ENCODE measurements around the gene CYSLTR2. TPM values are rescaled to one million over a fixed set of nuclear protein-coding genes. Genes with fewer than 3 reads are reported as not detected.

The CYSLTR2 gene
- total and polyA plus RNA-seq, 2 of the 8 experiments (the other 6 are each of a cell fraction or from before 2014, with no cell fraction given) = not detected

DNA sequence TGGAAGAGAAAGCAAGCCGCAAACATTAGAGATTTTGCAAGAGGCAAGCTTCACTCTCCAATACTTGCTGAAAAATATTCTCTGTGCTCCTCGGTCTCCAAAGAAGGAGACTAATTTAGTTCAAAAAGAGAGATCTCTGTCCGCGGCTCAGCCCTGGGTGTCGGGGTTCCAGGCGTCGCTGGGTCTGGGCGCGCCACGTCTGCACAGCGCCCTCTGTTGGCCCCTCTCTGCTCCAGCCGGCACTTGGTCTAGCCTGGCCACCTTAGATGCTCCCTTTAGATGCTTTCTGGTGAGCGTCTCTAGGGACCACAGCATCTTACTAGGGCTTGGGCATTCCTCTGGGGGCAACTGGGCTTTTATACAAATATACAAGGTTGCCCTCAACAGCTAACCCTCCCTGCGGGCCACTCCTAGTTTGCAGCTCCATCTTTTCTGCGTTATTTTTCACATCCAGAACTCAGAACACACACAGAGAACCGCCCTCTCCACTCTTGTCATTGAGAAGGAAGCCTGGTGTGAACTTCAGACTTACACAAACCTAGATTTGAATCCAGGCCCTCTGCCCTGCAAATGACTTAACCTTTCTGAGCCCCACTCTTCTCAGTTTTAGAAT is 78.3 kb downstream of the CYSLTR2 start:
- no peak overlapping the region for H4K5ac ChIP-seq (ENCODE audit: insufficient read length, low read depth, low read length)
- no peak overlapping the region for H3K4ac ChIP-seq (replicated peaks; ENCODE audit: insufficient read length, low read depth, low read length)
- 40% methylated on average over 16 of the region's 16 CpGs; no CpG with 5 or more reads in 1 of the 2 experiments for WGBS, 2 experiments (ENCODE audit: extremely low coverage in 1 of 2, insufficient coverage in 1 of 2, insufficient read length in 1 of 2, insufficient replicate concordance in 2 of 2, low coverage in 1 of 2, low lambda C conversion rate in 2 of 2, missing lambda C conversion rate in 1 of 2)
- H3K36me3 ChIP-seq (ENCODE audit: control insufficient read depth in 2 of 4, insufficient read depth in 4 of 4, low read length in 3 of 4) = no peaks in the 10 kb centered on the region
- H2BK12ac ChIP-seq (ENCODE audit: low read depth, low read length) = no peak overlapping the region
- no peak overlapping the region for H3K23ac ChIP-seq (ENCODE audit: insufficient read length)
- no peak overlapping the region for H3K14ac ChIP-seq (ENCODE audit: insufficient read length)
- no peak overlapping the region for H2AFZ ChIP-seq (ENCODE audit: low read length)
- H2BK20ac ChIP-seq (ENCODE audit: low read length) = no peak overlapping the region
- no peak overlapping the region for H2BK120ac ChIP-seq (replicated peaks; ENCODE audit: low read depth, low read length)
- H3K4me3 ChIP-seq (ENCODE audit: extremely low read depth in 1 of 4, insufficient read depth in 2 of 4, low read depth in 3 of 4, low read length in 4 of 4) = no peak overlapping the region
- H2AK5ac ChIP-seq (ENCODE audit: low read depth, low read length) = no peak overlapping the region
- CTCF ChIA-PET (ENCODE audit: partially characterized antibody) = interaction anchor here (0.7 to 9.0 kb wide), 32 partner anchors 9 to 596 kb away, joined by 3 to 48 read pairs (median 5); no protein-coding TSS in a partner anchor
- peaks cover 0 to 5% (median 2%) of the 10 kb centered on the region in 4 experiments; a peak in 3 of 7 replicates for H3K4me1 ChIP-seq (replicated peaks in 1 of 4; ENCODE audit: control insufficient read depth in 3 of 4, insufficient read depth in 4 of 4, low read length in 3 of 4)
- FAIRE-seq (no peak), DNase-seq (ENCODE audit: low read depth in 1 of 2, low spot score in 2 of 2) (peak; percentile 15 to 83)
- no peak overlapping the region for H3K27ac ChIP-seq (ENCODE audit: low read depth, low read length)
- no peaks in the 10 kb centered on the region for H3K79me2 ChIP-seq (ENCODE audit: control insufficient read depth in 1 of 2, insufficient read depth in 2 of 2, low read length in 2 of 2)
- H3K79me1 ChIP-seq (ENCODE audit: low read depth, low read length) = no peaks in the 10 kb centered on the region
- no peak overlapping the region for H3K9ac ChIP-seq (replicated peaks in 1 of 4; ENCODE audit: extremely low read depth in 1 of 4, low read depth in 3 of 4, low read length in 3 of 4)
- no peak overlapping the region for H4K91ac ChIP-seq (replicated peaks; ENCODE audit: insufficient read length, low read length)
- H2BK15ac ChIP-seq (ENCODE audit: low read length) = no peak overlapping the region
- H4K8ac ChIP-seq (ENCODE audit: extremely low read depth, insufficient read depth, low read length) = no peak overlapping the region
- no peaks in the 10 kb centered on the region for H3K23me2 ChIP-seq (ENCODE audit: low read depth, low read length)
- H3K56ac ChIP-seq (replicated peaks; ENCODE audit: insufficient read length, low read depth, low read length) = no peak overlapping the region
- no peaks in the 10 kb centered on the region for H3K9me3 ChIP-seq (ENCODE audit: insufficient read depth in 2 of 2, low read depth in 1 of 2, low read length in 1 of 2)
- no peaks in the 10 kb centered on the region for H4K20me1 ChIP-seq (replicated peaks in 1 of 2; ENCODE audit: control insufficient read depth in 1 of 2, insufficient read depth in 2 of 2, low read length in 2 of 2)
- H3K18ac ChIP-seq (ENCODE audit: extremely low read depth, low read length) = no peak overlapping the region
- no peak overlapping the region for H3K4me2 ChIP-seq (ENCODE audit: insufficient read depth in 1 of 2, low read depth in 2 of 2, low read length in 2 of 2)
- no peak overlapping the region for H2BK5ac ChIP-seq (ENCODE audit: low read depth, low read length)
- POLR2A ChIA-PET (ENCODE audit: partially characterized antibody) = no interaction called here
- H3K27me3 ChIP-seq (replicated peaks in 1 of 4; ENCODE audit: control insufficient read depth in 3 of 4, extremely low read depth in 1 of 4, insufficient read depth in 3 of 4, low read length in 3 of 4) = no peaks in the 10 kb centered on the region
- TF ChIP-seq ZNF274 (IDR thresholded peaks at IDR 0.05; ENCODE audit: borderline replicate concordance, extremely low read depth, low read length) = no peak
- no peak for TF ChIP-seq FOSL1 (IDR thresholded peaks at IDR 0.05; ENCODE audit: insufficient read depth, low read depth, low read length)
- TF ChIP-seq KDM1A (IDR thresholded peaks at IDR 0.05; ENCODE audit: borderline replicate concordance, low read length) = 0 out of 2 replicates have a peak, but pooled peaks have one; percentile 38
- no peak for TF ChIP-seq JUND (IDR thresholded peaks at IDR 0.05; ENCODE audit: low read length)
- peak; percentile 88 to 97 (median 93) for TF ChIP-seq CTCF (IDR thresholded peaks at IDR 0.05; ENCODE audit: control extremely low read depth in 1 of 3, insufficient read depth in 1 of 3, low read depth in 1 of 3, low read length in 3 of 3)
- TF ChIP-seq SAP30 (IDR thresholded peaks at IDR 0.05; ENCODE audit: insufficient read depth, insufficient replicate concordance, low read length) = no peak
- TF ChIP-seq, protein P1, sequence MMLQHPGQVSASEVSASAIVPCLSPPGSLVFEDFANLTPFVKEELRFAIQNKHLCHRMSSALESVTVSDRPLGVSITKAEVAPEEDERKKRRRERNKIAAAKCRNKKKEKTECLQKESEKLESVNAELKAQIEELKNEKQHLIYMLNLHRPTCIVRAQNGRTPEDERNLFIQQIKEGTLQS (IDR thresholded peaks at IDR 0.05; ENCODE audit: insufficient read depth, low read depth, low read length) = no peak
- TF ChIP-seq RAD21 (IDR thresholded peaks at IDR 0.05 in 1 of 2, conservative IDR thresholded peaks at IDR 0.05 in 1 of 2; ENCODE audit: low read depth in 2 of 2, low read length in 2 of 2) = peak; percentile 74 to 87
- no peak for TF ChIP-seq EGR1 (IDR thresholded peaks at IDR 0.05; ENCODE audit: borderline replicate concordance, low read depth, low read length)
